WI38 (cell line): ENCODE measurements around the gene NLGN1.
"Not testable (repeated sequence)": the region's sequence is repeated elsewhere in the genome, so short reads cannot be mapped to it uniquely, and the experiment has no call there.

Experiments used
- H3K4me3 ChIP-seq: 2 replicates; pipeline ENCODE4 v1.5.1; 2011; ENCODE audit warnings: low read depth, mild to moderate bottlenecking, control low read depth, low read length
- CTCF ChIP-seq: IDR thresholded peaks from 2 replicates; pipeline ENCODE4 v1.5.1; 2012; ENCODE audit warnings: low read depth, mild to moderate bottlenecking, control low read depth, low read length

Gene NLGN1

GRCh38 chr3:173531602-173532001, 134.1 kb downstream of the NLGN1 start:
- TF ChIP-seq CTCF: no peak
- H3K4me3 ChIP-seq: no peak overlapping the region

- no peak for TF ChIP-seq CTCF
- no peak overlapping the region for H3K4me3 ChIP-seq
Measured at GRCh38 chr3:173538410-173538809, 140.9 kb downstream of the NLGN1 start.

- not testable (repeated sequence) for H3K4me3 ChIP-seq
Measured at GRCh38 chr3:173545590-173545989, 148.0 kb downstream of the NLGN1 start.

- no peak for TF ChIP-seq CTCF
- H3K4me3 ChIP-seq: no peak overlapping the region
Measured at GRCh38 chr3:173547070-173547469, 149.5 kb downstream of the NLGN1 start.

- H3K4me3 ChIP-seq: peak overlapping the region; percentile 20; the same call in 1 of the 2 replicates
Measured at GRCh38 chr3:173548261-173548660, 150.7 kb downstream of the NLGN1 start.

GRCh38 chr3:173552526-173552925, 155.0 kb downstream of the NLGN1 start:
- no peak for TF ChIP-seq CTCF

More at GRCh38 chr3:173548261-173548660, 150.7 kb downstream of the NLGN1 start:
- TF ChIP-seq CTCF: no peak

GRCh38 chr3:173553635-173554280, 156.2 kb downstream of the NLGN1 start:
- no peak overlapping the region for H3K4me3 ChIP-seq
- peak; percentile 63; the same call in 1 of the 2 replicates for TF ChIP-seq CTCF

More at GRCh38 chr3:173552526-173552925, 155.0 kb downstream of the NLGN1 start:
- no peak overlapping the region for H3K4me3 ChIP-seq

GRCh38 chr3:173556546-173556945, 159.0 kb downstream of the NLGN1 start:
- TF ChIP-seq CTCF: no peak

More at GRCh38 chr3:173556546-173556945, 159.0 kb downstream of the NLGN1 start:
- no peak overlapping the region for H3K4me3 ChIP-seq
